Parathyroid adenoma (tissue), 2 donors: ENCODE data around the gene TMEM179.

Experiments
- H2AFZ ChIP-seq: fragments of 300-600 bp; sonication (generic); one replicate; pipeline ENCODE4 v1.7.0; 2017; ENCODE audit warnings: antibody characterized with exemption, mild to moderate bottlenecking
- H3K27ac ChIP-seq: fragments of 300-600 bp; sonication (generic); one replicate; pipeline ENCODE4 v1.7.0; 2017
- H3K27me3 ChIP-seq: fragments of 300-600 bp; sonication (generic); one replicate; pipeline ENCODE4 v1.7.0; 2017; ENCODE audit warnings: low read length; ENCODE audit not compliant: control insufficient read depth, insufficient read depth
- H3K36me3 ChIP-seq: fragments of 300-600 bp; sonication (generic); one replicate; pipeline ENCODE4 v1.7.0; 2017; ENCODE audit warnings: low read length; ENCODE audit not compliant: control insufficient read depth, insufficient read depth
- H3K4me1 ChIP-seq: fragments of 300-600 bp; sonication (generic); one replicate; pipeline ENCODE4 v1.7.0; 2017; ENCODE audit warnings: control low read depth
- H3K4me2 ChIP-seq: fragments of 300-600 bp; sonication (generic); one replicate; pipeline ENCODE4 v1.7.0; 2017; ENCODE audit warnings: low read length
- H3K4me3 ChIP-seq: fragments of 300-600 bp; sonication (generic); one replicate; pipeline ENCODE4 v1.7.0; 2017; ENCODE audit warnings: low read depth, low read length
- H3K79me2 ChIP-seq: fragments of 300-600 bp; sonication (generic); one replicate; pipeline ENCODE4 v1.7.0; 2017; ENCODE audit warnings: control low read depth
- H3K9ac ChIP-seq: fragments of 300-600 bp; sonication (generic); one replicate; pipeline ENCODE4 v1.7.0; 2017; ENCODE audit warnings: mild to moderate bottlenecking
- H3K9me3 ChIP-seq: fragments of 300-600 bp; sonication (generic); one replicate; pipeline ENCODE4 v1.7.0; 2017; ENCODE audit warnings: low read length; ENCODE audit not compliant: control insufficient read depth
- TF ChIP-seq, protein P1 (sequence below): fragments of 300-600 bp; sonication (generic); IDR thresholded peaks from one replicate; pipeline ENCODE4 v1.7.0; 2017; ENCODE audit warnings: antibody characterized with exemption, mild to moderate bottlenecking
- donor health status: primary hyperparathyroidism.

Gene TMEM179

DNA sequence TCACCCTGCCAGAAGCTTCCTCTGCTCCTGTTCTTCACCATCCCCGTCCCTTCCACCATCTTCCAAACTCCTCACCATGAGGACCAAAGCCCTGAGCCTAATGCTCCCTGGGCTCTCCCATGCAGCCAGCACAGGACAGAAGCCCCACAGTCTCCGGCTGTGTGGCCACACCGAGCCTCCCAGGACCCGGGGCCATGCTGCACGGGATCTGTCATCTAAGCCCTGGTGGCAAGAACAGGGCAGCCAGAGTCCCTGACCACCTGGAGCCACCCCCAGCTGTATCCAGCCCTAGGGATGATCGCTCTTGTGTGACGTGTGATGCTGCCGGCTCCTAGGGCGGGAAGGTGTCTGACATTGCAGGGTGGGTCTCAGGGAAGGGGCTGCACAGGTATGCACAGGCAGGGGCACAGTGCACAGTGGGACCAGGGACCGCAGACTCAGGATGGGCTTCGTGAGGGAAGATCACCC lies 8.1 kb downstream of the TMEM179 start:
- H3K27me3 ChIP-seq: no peaks in the 10 kb centered on the region
- H3K36me3 ChIP-seq: no peaks in the 10 kb centered on the region
- TF ChIP-seq, protein P1, sequence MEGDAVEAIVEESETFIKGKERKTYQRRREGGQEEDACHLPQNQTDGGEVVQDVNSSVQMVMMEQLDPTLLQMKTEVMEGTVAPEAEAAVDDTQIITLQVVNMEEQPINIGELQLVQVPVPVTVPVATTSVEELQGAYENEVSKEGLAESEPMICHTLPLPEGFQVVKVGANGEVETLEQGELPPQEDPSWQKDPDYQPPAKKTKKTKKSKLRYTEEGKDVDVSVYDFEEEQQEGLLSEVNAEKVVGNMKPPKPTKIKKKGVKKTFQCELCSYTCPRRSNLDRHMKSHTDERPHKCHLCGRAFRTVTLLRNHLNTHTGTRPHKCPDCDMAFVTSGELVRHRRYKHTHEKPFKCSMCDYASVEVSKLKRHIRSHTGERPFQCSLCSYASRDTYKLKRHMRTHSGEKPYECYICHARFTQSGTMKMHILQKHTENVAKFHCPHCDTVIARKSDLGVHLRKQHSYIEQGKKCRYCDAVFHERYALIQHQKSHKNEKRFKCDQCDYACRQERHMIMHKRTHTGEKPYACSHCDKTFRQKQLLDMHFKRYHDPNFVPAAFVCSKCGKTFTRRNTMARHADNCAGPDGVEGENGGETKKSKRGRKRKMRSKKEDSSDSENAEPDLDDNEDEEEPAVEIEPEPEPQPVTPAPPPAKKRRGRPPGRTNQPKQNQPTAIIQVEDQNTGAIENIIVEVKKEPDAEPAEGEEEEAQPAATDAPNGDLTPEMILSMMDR: no peak
- no peaks in the 10 kb centered on the region for H3K9me3 ChIP-seq
- H2AFZ ChIP-seq: no peak overlapping the region
- H3K4me2 ChIP-seq: no peak overlapping the region
- H3K79me2 ChIP-seq: no peaks in the 10 kb centered on the region
- H3K27ac ChIP-seq: no peak overlapping the region
- H3K4me3 ChIP-seq: no peak overlapping the region
- H3K9ac ChIP-seq: no peak overlapping the region
- H3K4me1 ChIP-seq: peaks cover 18% of the 10 kb centered on the region

DNA sequence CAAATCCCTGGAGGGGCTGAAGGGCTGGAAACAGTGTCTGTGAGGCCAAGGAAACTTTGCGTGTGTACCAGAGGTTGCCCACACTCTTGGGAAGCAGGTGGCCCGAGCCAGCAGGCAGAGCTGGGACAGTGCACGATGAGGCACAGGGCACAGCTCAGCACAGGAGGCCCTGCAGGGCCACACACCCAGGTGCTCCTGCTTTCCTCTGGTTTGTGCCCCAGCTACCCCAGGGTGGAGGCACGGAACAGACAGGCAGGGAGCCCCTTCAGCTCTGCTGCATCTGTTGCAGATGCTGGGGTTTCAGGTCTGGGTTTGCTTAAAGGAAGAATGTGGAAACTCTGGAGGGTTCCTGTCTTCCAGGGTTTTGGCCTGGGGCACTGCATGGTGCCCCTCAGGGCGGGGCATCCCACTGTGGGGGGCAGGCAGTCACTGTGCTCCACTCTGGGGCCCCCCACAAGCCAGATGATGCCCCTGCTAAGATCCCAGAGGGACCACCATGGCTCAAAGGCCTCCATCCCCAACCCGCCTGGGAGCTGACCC lies 8.6 kb downstream of the TMEM179 start:
- no peaks in the 10 kb centered on the region for H3K79me2 ChIP-seq
- H3K4me2 ChIP-seq: no peak overlapping the region
- no peak overlapping the region for H3K4me3 ChIP-seq
- H2AFZ ChIP-seq: no peak overlapping the region
- H3K27me3 ChIP-seq: no peaks in the 10 kb centered on the region
- no peaks in the 10 kb centered on the region for H3K36me3 ChIP-seq
- peaks cover 18% of the 10 kb centered on the region for H3K4me1 ChIP-seq
- H3K9me3 ChIP-seq: no peaks in the 10 kb centered on the region
- TF ChIP-seq, protein P1: no peak
- no peak overlapping the region for H3K27ac ChIP-seq
- H3K9ac ChIP-seq: no peak overlapping the region

DNA sequence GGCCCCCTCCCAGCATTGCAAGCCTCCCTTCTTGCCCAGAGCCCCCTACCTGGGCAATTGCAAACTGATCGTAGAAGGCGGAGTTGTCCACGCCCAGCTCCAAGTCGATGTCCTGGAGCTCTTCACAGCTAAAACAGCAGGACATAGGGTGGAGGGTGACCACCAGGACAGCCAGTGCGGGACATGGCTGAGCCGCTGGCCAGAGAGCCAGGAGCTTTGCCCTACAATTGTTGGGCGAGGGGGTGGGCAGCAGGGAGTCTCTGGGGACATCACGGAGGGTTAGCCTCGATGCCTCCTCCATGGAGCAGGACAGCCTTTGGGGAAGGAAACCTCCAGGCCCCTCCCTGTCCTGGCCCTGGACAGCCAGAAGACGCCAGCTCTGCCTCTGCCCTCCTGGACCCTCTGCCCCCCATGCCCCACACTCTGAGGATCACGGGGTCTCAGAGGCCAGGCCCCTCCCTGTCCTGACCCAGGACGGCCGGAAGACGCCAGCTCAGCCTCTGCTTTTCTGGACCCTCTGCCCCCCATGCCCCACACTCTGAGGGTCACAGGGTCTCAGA lies 9.4 kb downstream of the TMEM179 start:
- no peaks in the 10 kb centered on the region for H3K27me3 ChIP-seq
- no peaks in the 10 kb centered on the region for H3K36me3 ChIP-seq
- H3K9me3 ChIP-seq: no peaks in the 10 kb centered on the region
- H3K4me2 ChIP-seq: no peak overlapping the region
- no peak overlapping the region for H3K27ac ChIP-seq
- no peaks in the 10 kb centered on the region for H3K79me2 ChIP-seq
- TF ChIP-seq, protein P1: no peak
- no peak overlapping the region for H3K9ac ChIP-seq
- H3K4me1 ChIP-seq: peaks cover 18% of the 10 kb centered on the region
- H2AFZ ChIP-seq: no peak overlapping the region
- H3K4me3 ChIP-seq: no peak overlapping the region

DNA sequence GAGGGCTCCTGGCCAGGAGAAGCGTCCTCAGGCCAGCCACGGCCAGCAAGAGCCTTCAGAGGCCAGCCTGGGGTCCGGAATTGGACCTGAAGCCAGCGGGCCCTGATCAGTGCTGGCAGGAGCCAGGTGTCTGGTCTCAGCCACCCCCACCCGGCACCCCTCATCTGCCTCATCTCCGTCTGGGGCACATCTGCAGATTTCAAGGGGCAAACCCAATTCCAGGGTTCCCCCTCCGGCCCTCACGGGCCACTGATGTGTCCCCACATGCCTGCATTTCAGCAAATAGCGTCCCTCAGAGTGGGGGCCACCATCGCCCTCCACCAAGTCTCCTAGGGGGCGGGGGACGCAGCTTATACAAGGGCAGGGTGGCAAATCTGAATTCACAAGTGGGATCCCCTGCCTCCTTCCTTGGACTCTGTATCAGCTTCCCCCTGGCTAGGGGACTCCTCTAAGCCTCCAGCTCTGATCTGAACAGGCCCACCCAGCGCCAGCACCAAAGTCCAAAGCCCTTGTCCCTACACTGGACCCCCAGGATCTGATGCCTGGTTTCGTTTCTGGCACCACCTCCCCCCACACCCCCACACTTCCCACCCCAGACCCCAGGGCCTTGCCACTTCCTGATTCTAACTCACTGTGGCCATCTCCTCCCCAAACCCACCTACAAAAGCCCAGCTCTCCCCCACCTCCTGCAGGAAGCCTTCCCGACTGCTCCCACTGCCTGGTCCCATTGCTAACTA lies 10.1 kb downstream of the TMEM179 start:
- H3K4me2 ChIP-seq: no peak overlapping the region
- H3K79me2 ChIP-seq: no peaks in the 10 kb centered on the region
- TF ChIP-seq, protein P1: no peak
- H3K4me3 ChIP-seq: no peak overlapping the region
- H3K36me3 ChIP-seq: no peaks in the 10 kb centered on the region
- H3K4me1 ChIP-seq: peaks cover 13% of the 10 kb centered on the region
- no peak overlapping the region for H2AFZ ChIP-seq
- no peak overlapping the region for H3K9ac ChIP-seq
- H3K27me3 ChIP-seq: no peaks in the 10 kb centered on the region
- H3K9me3 ChIP-seq: no peaks in the 10 kb centered on the region
- no peak overlapping the region for H3K27ac ChIP-seq
